ENCODE results near the gene LRIG1. TPM values are rescaled to one million over a fixed set of nuclear protein-coding genes. Genes with fewer than 3 reads are reported as not detected.

LRIG1 gene
- polyA plus RNA-seq, 1 donor from 2014 or later: 10.6 TPM

- no peaks in the 10 kb centered on the region for H3K27me3 Mint-ChIP-seq
- H3K4me1 Mint-ChIP-seq: peaks cover 0 to 2% (median 0%) of the 10 kb centered on the region in 3 donors
- no peaks in the 10 kb centered on the region for H3K9me3 Mint-ChIP-seq
- H3K4me3 Mint-ChIP-seq: no peak overlapping the region
- no peak overlapping the region for H3K27ac Mint-ChIP-seq
- H3K36me3 Mint-ChIP-seq: no peaks in the 10 kb centered on the region
Observed at GRCh38 chr3:66410976-66411375, 89.8 kb downstream of the LRIG1 start.

GRCh38 chr3:66409771-66410754 lies 90.8 kb downstream of the LRIG1 start:
- H3K36me3 Mint-ChIP-seq: no peaks in the 10 kb centered on the region
- H3K27me3 Mint-ChIP-seq: no peaks in the 10 kb centered on the region
- H3K4me1 Mint-ChIP-seq: peaks cover 0 to 2% (median 0%) of the 10 kb centered on the region in 3 donors
- no peak overlapping the region for H3K4me3 Mint-ChIP-seq
- no peaks in the 10 kb centered on the region for H3K9me3 Mint-ChIP-seq
- H3K27ac Mint-ChIP-seq: no peak overlapping the region

DNA sequence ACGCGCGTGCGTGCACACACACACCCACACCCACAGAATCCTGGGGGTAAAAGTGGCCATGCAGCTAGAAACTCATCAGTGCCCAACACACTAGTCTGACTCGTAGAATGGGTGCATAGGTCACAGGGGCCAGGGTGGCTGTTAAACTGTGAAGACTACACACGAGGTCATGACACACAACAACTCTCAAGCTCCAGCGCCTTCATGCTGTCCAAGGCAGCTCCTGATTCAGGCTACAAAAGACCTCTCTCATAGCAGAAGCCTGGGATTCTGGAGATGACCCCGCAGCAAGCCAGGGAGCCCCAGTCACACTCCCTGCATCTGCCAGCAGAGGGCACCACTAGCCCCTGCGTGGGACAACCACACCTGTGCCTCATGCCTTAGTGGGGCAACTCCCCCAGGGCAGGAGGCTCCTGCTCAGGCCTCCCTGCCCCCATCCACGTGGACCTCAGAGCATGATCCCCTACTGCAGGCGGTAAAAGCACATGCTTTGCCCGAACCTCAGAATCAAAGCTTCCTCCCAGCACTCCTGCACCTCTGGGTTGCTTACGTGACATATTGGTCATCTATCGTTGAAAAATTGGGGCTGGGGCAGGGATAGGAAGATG lies 93.1 kb downstream of the LRIG1 start:
- no peaks in the 10 kb centered on the region for H3K36me3 Mint-ChIP-seq
- no peak overlapping the region for H3K4me3 Mint-ChIP-seq
- H3K9me3 Mint-ChIP-seq: no peaks in the 10 kb centered on the region
- no peak overlapping the region for H3K27ac Mint-ChIP-seq
- H3K27me3 Mint-ChIP-seq: no peaks in the 10 kb centered on the region
- peaks cover 0 to 3% (median 0%) of the 10 kb centered on the region in 3 donors for H3K4me1 Mint-ChIP-seq

DNA sequence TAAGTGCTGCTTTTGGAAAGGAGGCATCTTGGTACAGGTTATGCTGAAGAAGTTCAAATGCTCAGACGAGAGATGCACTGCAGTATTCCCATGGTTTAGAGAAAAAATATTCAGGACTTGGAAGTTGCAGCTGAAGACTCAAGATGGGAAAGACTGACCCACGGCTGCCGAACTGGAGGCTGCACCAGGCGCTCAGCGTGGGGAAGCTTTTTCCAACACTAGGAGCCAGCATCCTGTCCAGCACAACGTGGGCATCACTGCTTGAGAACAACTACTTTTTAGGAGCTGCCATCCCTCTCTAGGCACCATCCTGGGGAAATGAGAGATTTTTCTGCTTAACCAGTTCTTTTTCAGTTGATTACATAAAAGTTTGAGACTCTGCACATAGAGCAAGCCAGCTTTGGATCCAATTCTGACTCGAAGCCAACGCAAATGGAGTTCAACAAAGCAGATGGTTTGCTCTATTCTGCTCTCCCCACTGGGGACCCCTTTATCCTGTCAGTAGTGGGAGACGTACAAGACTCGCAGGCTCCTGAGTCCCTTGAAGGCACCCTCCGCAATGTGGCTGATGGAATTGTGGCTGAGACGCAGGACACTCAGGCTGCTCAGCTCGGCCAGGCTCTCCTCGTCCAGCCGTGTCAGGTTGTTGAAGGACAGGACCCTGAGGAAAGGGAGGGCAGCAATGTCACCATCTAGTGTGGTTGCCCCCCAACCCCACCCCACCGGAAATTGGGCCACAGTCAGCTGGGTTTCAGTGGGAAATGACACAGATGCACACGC lies 93.8 kb downstream of the LRIG1 start:
- no peaks in the 10 kb centered on the region for H3K9me3 Mint-ChIP-seq
- peaks cover 2% of the 10 kb centered on the region for H3K36me3 Mint-ChIP-seq
- H3K27ac Mint-ChIP-seq: no peak overlapping the region
- H3K4me1 Mint-ChIP-seq: peaks cover 0 to 3% (median 0%) of the 10 kb centered on the region in 3 donors
- H3K4me3 Mint-ChIP-seq: no peak overlapping the region
- H3K27me3 Mint-ChIP-seq: no peaks in the 10 kb centered on the region

- Mint-ChIP-seq H3K4me3 (no peak overlapping the region), H3K4me1 (peaks cover 0 to 3% (median 0%) of the 10 kb centered on the region in 3 donors), H3K36me3 (peaks cover 2% of the 10 kb centered on the region), H3K27me3 (no peaks in the 10 kb centered on the region), H3K27ac (no peak overlapping the region), H3K9me3 (no peaks in the 10 kb centered on the region)
Observed at GRCh38 chr3:66406163-66406562, 94.7 kb downstream of the LRIG1 start.

- no peaks in the 10 kb centered on the region for H3K27me3 Mint-ChIP-seq
- H3K27ac Mint-ChIP-seq: no peak overlapping the region
- H3K36me3 Mint-ChIP-seq: peaks cover 2% of the 10 kb centered on the region
- peaks cover 0 to 3% (median 0%) of the 10 kb centered on the region in 3 donors for H3K4me1 Mint-ChIP-seq
- H3K9me3 Mint-ChIP-seq: no peaks in the 10 kb centered on the region
- H3K4me3 Mint-ChIP-seq: no peak overlapping the region
Observed at GRCh38 chr3:66405701-66406091, 95.1 kb downstream of the LRIG1 start.

DNA sequence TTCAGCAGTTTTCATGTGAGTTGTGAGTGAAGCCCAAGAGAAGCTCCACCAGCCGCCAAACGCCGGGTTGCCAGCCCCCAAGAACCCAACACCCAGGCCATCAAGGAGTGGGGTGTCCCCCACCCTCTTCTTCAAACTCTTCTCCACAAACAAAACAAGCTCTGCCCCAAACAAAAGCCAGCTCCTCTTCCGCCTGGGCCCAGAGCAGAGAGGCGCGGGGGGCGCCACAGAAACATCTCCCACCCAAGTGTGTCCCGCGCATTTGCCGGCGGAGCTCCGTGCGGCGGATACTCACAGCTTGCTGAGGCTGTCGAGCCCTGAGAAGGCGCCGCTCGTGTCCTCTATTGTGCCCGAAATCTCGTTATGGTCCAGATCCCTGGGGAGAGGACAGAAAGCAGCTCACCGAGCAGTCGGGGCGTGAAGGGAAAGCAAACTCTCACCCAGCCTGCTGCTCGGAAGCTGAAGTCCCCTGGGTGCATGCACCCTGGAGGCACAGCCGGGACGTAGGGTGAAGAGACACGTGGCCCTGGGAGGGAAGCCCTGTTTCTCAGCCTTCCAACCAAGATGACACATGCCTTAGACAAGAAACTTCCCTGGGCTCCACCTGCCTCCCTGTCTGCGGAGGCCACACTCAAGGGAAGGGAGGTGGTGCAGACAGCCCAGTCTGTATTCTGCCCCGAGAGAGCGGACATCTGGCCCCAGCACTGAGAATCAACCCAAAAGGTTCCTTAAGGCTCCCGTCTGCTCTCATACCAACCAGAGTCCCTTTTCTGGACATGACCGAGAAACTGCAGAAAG lies 95.7 kb downstream of the LRIG1 start:
- no peaks in the 10 kb centered on the region for H3K27me3 Mint-ChIP-seq
- peaks cover 0 to 3% (median 0%) of the 10 kb centered on the region in 3 donors for H3K4me1 Mint-ChIP-seq
- H3K27ac Mint-ChIP-seq: no peak overlapping the region
- no peak overlapping the region for H3K4me3 Mint-ChIP-seq
- no peaks in the 10 kb centered on the region for H3K9me3 Mint-ChIP-seq
- peaks cover 2% of the 10 kb centered on the region for H3K36me3 Mint-ChIP-seq

DNA sequence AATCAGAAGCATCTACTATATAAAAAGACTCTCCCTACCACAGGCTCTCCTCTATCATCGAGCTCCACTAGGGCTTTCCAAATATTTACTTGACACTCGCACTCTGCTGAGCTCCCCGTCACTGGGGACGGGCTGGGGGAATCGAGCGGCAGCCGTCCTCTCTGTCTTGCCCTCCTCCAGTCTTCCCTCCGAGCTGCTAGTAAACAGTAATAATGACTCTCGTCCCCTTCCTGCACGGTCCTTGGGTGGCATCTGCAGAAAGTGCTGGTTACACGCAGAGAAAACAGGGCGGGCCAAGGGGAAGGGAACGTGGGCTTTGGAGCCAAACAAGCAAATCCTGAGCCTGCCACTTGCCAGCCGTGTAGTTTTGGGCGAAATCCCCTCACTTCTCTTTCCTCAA lies 96.6 kb downstream of the LRIG1 start:
- no peak overlapping the region for H3K4me3 Mint-ChIP-seq
- no peak overlapping the region for H3K27ac Mint-ChIP-seq
- H3K27me3 Mint-ChIP-seq: no peaks in the 10 kb centered on the region
- H3K36me3 Mint-ChIP-seq: peaks cover 2% of the 10 kb centered on the region
- H3K9me3 Mint-ChIP-seq: no peaks in the 10 kb centered on the region
- H3K4me1 Mint-ChIP-seq: peaks cover 0 to 3% (median 0%) of the 10 kb centered on the region in 3 donors

- Mint-ChIP-seq H3K27me3 (no peaks in the 10 kb centered on the region), H3K36me3 (peaks cover 2% of the 10 kb centered on the region), H3K27ac (no peak overlapping the region), H3K4me1 (peaks cover 0 to 3% (median 0%) of the 10 kb centered on the region in 3 donors), H3K9me3 (no peaks in the 10 kb centered on the region), H3K4me3 (no peak overlapping the region)
Observed at GRCh38 chr3:66403323-66403990, 97.4 kb downstream of the LRIG1 start.

DNA sequence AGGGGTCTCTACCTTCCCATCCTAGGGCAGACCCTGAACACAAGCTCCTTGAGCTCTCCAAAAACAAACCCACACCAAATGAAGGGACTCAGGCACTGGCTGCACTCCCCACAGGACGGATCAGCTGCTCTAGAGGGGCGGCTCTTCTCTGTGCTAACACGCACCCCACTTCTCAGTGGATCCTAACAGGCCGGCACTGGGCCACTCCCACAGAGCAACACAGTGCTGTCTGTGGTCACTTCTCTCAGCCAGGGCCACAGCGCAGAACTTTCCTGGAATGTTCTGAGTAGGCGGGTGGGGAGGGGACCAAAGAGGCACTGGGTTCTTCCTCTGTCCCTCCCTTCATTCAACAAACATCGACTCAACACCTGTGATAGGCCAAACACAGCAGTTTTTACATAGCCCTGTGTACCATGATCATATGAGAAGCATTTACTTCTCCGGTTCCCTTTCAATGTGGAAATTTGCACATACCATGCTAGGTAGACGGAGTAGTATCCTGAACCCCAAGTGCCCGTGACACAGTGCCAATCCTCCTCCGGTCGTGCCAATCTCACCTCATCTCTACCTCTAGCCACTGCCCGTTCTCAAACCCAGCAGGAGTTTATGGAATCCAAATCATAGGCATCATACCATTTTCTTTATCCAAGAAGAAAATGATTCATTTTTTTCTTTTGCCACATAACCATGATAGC lies 98.1 kb downstream of the LRIG1 start:
- Mint-ChIP-seq H3K27me3 (no peaks in the 10 kb centered on the region), H3K27ac (no peak overlapping the region), H3K4me1 (peaks cover 0 to 1% (median 0%) of the 10 kb centered on the region in 3 donors), H3K9me3 (no peaks in the 10 kb centered on the region), H3K36me3 (peaks cover 2% of the 10 kb centered on the region), H3K4me3 (no peak overlapping the region)

GRCh38 chr3:66401675-66402491 lies 98.9 kb downstream of the LRIG1 start:
- Mint-ChIP-seq H3K4me1 (peaks cover 0 to 1% (median 0%) of the 10 kb centered on the region in 3 donors), H3K9me3 (no peaks in the 10 kb centered on the region), H3K27ac (no peak overlapping the region), H3K4me3 (no peak overlapping the region), H3K36me3 (peaks cover 2% of the 10 kb centered on the region), H3K27me3 (no peaks in the 10 kb centered on the region)

- H3K27me3 Mint-ChIP-seq: no peaks in the 10 kb centered on the region
- peaks cover 2% of the 10 kb centered on the region for H3K36me3 Mint-ChIP-seq
- H3K4me3 Mint-ChIP-seq: no peak overlapping the region
- H3K4me1 Mint-ChIP-seq: peaks cover 0 to 1% (median 0%) of the 10 kb centered on the region in 3 donors
- no peaks in the 10 kb centered on the region for H3K9me3 Mint-ChIP-seq
- H3K27ac Mint-ChIP-seq: no peak overlapping the region
Observed at GRCh38 chr3:66401157-66401550, 99.7 kb downstream of the LRIG1 start.

All from IgD-negative memory B cell (primary cell).